Measurements from ENCODE around the gene SPAG6.

The SPAG6 gene

DNA sequence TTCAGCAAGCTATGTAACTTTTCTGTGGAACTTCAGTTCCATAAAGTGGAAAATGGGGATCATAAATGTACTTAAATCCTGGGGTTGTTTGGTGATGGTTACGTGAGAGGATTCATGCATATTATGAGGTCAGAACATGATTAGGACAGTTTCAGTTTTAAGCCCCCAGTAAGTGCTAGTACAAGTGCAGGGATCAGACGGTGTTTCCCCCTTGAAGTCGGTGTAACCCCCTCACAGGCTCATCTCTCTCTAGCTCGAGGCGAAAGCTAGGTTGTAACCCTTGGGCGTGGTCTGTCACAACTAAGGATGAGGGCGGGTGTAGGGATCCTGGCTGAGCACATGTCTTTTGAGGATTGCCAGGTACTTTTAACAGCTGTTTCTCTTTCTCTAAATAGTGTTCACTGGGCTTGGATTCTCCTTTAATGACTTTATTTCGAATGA lies 84.7 kb downstream of the SPAG6 start:
- peak in 1 of 2 donors; percentile 10 for DNase-seq (ENCODE audit: extremely low read depth in 1 of 2, low read depth in 1 of 2)

DNA sequence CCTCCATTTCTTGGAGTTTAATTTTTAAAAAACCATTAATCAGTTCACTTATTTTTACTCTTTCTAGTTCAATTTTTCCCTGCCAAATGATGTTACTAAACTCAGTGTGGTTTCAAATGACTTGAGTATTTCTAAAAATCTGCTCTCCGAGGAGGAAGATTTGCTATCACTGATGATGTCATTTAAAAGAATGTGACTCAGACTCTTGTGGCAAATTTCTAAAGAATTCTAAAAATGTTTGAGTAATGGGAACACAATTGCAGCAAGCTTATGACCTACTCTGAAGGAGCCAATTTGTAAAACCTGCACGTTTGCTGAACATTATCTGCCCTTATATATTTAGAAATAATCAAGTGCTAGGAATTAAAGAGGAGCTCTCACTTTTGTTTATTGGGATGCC lies 88.6 kb downstream of the SPAG6 start:
- no peak for DNase-seq (ENCODE audit: extremely low read depth in 1 of 2, low read depth in 1 of 2)

DNA sequence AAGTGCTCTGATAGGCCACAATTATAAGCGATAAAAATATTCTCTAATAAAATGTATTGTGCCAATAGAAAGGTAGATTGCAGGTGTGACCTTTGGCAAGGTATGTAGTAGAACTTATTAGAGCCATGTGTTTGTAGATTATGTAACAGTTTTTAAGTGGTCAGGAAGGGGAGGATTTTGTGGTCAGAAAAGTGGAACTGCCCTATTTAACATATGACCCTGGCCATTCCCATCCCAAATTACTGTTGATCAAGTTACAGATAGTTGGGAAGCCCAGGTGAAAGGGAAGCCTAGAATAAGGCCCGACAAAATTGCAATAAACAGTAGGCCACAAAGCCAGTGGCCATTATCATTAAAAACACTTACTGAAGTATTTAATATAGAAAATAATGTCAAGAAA lies 89.2 kb downstream of the SPAG6 start:
- DNase-seq (ENCODE audit: extremely low read depth in 1 of 2, low read depth in 1 of 2), result no peak

DNA sequence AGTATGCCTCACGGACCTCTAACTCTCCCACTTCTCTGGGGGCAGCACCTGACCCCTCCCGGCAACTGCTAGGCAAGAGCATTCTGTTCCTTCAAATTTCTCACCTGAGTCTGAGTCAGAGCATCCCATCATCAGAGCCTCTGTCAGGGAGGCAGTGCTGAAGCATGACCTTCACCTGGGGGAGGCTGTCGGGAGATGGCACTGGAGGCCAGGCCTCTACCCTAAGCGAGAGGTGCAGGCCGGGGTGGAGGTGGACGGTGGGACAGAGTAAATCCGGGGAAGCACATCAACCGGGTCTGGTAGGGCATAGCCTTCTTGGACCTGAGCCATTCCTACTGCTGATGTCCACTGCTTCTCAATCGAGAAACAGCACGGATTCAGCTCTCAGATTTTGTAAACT lies 90.4 kb downstream of the SPAG6 start:
- no peak for DNase-seq (ENCODE audit: extremely low read depth in 1 of 2, low read depth in 1 of 2)

DNA sequence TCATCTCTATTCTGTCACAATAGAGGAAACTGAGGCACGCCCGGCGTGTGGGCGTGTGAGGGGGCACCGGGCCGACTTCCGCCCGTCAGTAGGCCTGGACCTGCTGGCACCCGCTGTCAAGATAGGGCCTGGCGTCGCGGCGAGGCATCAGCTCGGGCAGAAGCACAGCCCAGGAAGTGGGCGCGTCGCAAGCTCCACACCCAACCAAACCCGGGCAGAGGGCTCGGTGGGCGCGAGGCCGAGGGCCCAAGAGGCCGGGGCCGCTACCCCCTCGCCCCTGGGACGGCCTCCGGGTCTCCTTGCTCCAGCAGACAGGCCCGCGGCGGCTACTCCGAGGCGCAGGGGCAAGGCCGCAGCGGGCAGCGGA lies 91.2 kb downstream of the SPAG6 start:
- DNase-seq (ENCODE audit: extremely low read depth in 1 of 2, low read depth in 1 of 2), result peak; percentile 12 to 20

DNA sequence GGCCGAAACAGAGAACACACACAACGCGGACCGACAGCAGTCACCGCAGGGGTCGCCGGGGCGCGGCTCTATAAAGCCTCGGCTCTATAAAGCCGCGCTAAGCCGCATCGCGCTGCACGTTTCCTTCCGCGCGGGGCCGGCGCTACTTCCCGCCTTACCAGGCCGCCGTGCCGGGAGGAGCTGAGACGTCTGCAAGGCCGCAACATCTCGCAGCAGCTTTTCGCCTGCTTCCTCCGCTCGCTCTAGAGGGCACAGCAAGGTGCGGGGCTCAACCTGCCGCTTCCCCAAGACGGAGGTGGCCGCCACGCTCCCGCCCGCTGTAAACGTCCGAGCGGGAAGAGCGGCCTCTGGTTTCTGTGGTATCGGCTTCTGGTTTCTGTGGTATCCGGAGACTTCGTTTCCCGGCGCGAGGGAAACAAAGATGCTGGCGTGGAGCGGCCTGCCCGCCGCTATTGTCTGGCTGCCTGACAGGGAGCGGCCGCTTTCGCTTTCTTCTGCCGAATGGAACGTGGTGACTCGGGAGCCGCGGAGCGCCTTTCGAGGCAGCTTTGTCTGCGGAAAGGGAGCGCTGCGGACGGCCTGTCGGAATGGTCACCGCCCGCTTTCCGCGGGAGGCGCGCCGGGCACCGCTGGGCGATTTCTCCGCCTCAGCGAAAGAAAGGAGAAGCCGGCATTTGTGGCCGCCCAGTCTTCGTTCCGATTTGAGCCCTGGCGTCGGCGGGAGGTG lies 91.8 kb downstream of the SPAG6 start:
- DNase-seq (ENCODE audit: extremely low read depth in 1 of 2, low read depth in 1 of 2), result peak; percentile 63 to 65

DNA sequence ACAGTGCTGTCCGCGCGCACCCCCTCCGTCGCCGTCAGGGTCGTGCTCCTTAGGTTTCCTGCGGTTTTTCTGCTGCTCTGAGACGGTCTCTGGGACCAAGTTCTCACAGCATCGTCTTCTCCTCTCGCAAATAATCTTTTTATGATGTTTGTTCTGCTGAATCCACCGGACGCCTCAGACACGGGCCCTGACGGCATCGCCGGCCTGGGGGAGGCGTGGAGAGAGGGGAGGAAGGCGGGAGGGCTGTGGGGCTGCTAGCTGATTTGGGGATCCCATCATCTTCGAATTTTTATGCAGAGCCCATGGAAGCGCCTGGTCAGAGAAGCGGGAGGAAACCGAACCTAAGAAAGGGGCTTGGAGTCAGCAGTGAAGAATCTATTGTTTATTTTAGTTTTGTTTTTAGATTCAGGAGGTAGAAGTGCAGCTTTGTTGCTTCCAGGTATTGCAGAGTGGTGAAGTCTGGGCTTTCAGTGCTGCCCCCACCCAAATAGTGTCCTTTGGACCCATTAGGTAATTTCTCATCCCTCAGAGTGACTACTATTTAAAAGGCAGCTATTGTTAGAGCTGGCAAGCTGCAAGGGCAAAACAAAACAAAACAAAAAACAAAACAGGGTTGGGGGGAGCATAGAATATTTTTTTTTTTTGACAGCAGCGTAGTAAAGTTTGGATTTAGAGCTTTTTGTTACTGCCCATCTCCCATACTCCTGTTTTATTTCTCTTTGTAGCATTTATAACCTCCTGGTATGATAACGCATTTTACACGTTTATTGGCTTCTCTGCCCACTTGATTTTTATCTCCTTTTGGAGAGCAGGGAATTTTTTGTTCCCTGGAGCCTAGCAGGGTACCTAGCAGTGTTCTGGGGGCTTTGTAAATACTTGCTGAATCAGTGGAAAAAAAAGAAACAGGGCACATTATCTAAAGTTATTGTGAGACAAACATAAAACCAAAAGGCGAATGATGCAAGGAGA lies 92.6 kb downstream of the SPAG6 start:
- DNase-seq (ENCODE audit: extremely low read depth in 1 of 2, low read depth in 1 of 2), result no peak

DNA sequence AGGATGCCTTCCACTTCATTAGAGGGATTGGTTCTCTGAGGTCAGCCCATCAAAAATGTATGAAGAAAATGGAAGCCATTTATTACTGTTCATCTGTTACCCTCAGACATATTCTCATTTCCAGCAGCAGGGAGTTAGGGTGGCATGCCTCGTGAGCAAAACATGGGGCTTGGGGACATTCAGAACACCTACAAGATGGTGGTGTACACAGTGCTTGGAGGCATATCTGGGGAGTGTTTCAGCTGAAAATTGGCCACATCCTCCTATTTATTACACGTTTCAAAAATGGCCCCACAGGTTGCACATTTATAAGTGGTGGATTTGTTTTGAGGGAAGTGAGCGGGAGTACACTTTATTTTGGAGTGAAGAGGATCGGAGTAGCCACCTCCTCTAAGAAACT lies 93.4 kb downstream of the SPAG6 start:
- DNase-seq (ENCODE audit: extremely low read depth in 1 of 2, low read depth in 1 of 2), result no peak

DNA sequence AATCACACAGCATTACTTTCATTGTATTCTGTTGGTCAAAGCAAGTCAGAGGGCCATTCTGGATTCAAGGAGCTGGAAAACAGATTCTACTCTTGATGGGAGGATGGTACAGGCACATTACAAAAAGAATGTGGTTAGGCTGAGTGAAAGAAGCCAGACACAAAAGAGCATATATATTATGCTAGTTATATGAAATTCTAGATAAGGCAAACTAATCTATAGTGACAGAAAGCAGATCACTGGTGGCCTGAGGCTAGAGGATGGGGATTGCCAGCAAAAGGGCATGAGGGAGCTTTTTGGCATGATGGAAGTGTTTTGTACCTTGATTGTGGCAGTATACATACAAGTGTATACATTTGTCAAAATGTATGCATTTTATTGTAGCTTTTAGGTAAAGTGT lies 96.8 kb downstream of the SPAG6 start:
- no peak for DNase-seq (ENCODE audit: extremely low read depth in 1 of 2, low read depth in 1 of 2)

DNA sequence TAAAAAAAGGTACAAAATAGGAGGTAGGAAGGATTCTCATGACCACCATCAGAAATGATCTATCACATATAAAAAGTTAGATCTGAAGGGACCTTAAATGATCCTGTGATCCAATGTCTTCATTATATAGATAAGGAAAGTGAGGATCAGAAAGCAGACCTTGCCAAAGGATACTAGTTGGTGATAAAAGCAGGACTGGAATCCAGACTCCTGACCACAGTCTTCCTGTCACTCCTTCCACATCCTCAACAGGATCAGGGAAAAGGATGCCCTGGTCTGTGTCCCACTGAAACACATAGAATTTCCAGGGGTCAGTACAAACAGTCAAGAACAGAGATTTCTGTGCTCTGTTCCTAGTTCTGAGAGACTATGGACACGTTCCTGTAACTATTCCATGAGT lies 97.2 kb downstream of the SPAG6 start:
- no peak for DNase-seq (ENCODE audit: extremely low read depth in 1 of 2, low read depth in 1 of 2)

DNA sequence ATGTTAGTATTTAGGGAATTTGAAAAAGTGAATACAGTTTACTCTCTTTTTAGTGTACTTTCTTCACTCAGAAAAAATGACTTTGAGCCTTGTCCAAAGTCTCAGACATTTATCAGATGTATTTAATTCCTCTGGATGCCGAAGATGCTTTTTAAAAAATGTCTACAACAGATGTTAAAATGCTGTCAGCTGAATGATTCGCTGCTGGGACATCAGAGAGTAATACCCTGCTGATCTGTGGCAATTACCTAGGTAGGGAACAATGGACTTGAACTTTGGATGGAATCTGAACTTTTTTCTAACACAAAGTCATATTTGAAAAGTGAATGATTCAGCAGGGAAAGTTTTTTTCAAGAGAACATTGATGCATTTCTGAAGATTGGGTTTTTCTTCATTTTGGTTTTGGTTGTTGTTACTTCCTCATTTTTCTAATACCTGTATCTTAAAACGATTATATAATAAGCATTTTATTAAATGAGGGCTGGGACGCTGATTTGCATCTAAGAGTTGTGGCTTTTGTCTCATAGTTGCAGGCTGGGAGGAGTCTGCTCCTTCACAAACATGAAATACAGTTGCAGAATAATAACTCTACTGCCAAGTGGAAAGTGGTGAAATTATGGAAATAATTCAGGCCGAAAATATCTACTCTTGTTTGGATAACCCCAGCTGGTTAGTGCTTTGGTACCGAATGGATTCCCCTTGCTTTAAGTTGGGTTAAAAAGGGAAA lies 98.0 kb downstream of the SPAG6 start:
- DNase-seq (ENCODE audit: extremely low read depth in 1 of 2, low read depth in 1 of 2), result no peak

DNA sequence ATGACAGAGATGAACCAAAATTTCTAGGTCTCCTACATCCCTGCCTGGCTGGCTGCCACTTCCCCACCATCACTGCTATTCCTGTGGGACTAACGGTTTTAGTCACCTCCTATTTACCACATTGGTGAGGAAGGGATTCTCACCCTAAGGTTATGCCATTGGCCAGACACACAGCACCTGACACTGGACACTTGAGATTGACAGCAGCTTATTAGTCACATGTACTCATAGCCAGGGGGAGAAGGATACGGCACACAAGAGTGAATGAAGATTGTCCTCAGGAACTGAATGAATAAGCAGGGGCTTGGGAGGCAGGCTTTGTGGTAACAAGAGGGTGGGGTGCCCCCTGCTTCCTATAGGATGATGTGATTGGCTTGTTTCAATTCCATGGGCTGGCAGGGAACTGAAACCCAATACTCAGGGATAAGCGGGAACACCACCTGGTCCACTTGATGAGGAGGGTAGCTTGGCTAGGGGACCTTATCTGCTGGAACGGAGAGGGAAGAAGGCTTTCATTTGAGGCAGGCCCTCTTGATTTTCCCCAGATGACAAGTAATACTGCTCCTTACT lies 99.0 kb downstream of the SPAG6 start:
- no peak for DNase-seq (ENCODE audit: extremely low read depth in 1 of 2, low read depth in 1 of 2)

DNA sequence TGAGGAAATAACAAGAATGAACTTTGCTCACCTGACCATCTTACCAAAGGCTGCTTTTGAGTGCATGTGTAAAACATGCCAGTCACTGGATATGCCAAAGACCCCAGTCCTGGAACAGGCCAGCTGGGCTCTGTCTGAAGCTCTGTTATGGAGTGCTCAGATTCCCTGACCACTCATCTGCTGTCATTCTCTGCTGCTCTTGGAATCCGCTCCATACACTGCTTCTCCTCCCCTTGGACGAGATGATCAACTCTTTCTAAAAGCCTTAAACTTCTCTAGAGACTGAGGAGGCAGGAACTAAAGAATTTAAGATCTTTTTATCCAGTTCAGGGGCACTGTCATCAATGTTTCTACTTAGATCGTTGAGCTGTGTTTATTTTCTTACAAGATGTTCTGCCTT lies 100.2 kb downstream of the SPAG6 start:
- DNase-seq (ENCODE audit: extremely low read depth in 1 of 2, low read depth in 1 of 2), result no peak

DNA sequence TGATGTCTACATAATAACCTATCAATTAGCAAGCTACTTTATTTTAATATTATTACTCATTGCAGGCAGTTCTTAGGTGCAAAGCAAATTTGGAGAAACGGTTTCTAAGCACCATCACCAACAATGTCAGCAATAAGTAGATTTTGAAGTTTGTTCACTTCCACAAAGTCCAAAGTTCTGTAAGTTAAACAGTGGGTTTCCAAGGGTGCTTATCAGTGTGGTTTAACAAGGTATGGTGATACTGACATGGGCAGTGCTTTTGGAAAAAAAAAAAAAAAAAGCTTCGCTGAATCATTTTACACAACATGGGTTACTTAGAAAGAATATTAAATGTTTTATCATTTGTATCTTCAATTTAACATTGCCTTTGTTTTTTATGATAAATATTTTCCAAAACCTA lies 101.8 kb downstream of the SPAG6 start:
- DNase-seq (ENCODE audit: extremely low read depth in 1 of 2, low read depth in 1 of 2), result no peak

DNA sequence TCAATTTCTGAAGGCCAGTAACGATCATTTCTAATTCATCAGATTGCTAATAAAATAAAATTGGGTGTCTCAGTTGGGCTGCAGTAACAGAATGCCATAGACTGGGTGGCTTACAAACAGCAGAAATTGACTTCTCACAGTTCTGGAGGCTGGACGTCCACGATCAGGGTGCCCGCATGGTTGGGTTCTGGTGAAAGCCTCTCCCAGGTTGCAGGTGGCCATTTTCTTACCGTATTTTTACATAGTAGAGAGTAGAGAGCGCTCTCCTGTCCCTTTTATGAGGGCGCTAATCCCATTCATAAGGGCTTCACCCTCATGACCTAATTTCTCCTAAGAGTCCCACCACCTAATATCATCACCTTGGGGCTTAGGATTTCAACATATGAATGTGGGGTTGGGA lies 106.0 kb downstream of the SPAG6 start:
- no peak for DNase-seq (ENCODE audit: extremely low read depth in 1 of 2, low read depth in 1 of 2)

DNA sequence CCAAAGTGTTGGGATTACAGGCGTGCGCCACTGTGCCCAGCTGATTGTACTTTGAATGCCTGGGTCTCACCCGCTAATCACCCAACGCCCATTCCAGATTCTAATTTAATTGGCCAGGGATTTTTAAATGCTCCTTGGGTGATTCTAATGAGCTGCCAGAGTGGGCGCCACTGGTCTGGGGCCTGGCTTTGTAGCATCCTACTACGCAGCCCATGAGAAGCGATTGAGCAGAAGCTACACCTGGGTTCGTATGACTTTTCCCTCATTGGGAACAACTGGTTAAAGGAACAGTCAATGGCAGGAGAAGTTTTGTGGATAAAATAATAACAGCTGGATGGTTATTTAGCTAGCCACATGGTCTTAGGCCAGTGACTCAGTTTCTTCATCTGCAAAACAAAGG lies 108.0 kb downstream of the SPAG6 start:
- no peak for DNase-seq (ENCODE audit: extremely low read depth in 1 of 2, low read depth in 1 of 2)

DNA sequence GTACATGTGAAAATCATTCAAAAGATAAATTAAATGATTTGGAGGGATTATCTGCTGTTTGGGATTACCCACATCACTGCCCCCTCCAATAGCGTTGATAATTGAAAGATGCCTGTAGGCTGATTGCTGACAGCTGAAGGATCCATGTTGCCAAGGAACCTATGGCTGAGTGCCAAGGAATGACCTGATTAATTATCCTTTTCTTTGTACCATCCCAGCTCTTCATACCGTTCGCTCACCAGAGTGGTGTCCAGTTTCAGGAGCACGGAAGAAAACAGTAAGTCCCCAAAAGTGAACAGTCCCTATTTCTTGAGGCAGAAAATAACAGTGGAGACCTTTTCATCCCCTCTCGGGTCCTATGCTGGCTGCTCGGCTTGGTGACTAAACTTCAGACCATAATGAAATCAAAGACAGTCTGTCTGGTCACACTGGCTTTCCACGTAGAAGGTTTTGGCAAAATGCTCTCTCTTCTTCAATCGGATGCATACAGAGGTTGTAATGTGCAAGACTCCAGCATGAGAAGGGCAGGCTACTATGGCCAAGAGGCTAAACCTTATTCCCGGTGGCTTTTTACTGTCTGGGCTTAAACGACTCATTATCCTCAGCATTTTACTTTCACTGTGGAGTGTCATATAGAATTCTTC lies 108.8 kb downstream of the SPAG6 start:
- DNase-seq (ENCODE audit: extremely low read depth in 1 of 2, low read depth in 1 of 2), result no peak

DNA sequence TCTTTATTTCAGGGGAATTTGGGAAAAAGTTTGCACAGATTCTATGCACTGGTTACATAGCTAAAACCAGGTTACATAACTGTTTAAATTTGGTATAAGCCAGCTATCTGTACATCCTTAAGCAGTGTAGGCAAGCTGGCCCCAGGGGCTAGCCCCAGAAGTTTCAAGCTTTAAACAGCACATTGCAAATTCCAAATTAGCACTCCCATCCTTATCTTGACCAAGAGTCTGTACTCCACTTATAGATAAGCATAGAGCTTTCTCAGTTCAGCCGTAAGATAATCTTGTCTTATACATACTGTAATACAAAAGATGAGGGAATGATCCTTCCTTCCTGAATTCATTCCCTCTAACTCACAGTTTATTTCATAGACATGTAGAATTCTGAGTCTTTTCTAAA lies 109.3 kb downstream of the SPAG6 start:
- DNase-seq (ENCODE audit: extremely low read depth in 1 of 2, low read depth in 1 of 2), result no peak

DNA sequence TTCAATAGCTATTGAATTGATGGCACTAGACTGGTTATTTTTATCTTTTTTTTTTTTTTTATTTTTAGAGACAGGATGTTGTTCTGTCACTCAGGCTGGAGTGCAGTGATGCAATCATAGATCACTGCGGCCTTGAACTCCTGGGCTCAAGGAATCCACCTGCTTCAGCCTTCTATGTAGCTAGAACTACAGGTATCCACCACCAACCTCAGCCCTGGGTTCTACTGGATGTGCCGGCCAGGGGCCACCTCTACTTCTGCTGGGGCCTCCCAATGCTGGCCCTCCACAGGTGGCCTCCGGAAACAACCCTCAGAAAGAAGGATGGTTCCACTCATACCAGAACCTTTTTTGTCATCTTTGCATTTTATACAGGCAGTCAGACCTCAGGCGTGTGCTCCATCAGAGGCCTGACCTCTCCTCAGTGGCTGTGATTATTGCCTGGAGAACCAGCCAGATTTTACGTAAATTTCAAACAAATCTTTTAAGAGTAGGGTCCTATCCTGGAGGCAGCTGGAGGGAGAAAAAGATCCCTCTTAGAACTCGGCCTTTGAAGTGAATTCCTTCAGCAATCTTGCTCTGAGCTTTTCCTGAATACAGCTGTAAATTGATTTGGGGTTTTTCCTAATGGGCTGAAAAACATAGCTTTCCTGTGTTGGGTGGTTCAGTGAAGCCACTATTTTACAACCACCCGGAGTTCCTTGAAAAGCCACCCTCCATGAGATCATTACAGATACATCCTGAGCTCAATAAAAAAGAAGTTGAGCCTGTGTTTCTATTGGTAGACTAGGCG lies 110.0 kb downstream of the SPAG6 start:
- no peak for DNase-seq (ENCODE audit: extremely low read depth in 1 of 2, low read depth in 1 of 2)

DNA sequence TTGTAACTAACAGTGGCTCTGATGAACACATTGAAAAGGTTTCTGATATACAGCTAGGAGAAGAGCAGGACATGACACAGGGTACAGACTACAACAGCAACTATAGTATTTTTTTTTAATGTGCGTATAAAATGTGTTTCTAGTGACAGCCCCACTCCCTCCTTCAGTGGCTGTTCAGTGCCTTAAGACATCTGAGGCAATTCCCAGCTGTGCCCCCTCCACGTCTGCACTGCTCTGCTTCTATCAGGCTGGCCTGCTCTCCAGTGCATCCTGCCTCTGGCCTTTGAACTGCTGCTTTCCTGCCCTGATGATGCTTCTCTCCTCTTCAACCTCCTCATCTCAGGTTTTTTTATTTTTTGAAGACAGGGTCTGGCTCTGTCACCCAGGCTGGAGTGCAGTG lies 111.2 kb downstream of the SPAG6 start:
- no peak for DNase-seq (ENCODE audit: extremely low read depth in 1 of 2, low read depth in 1 of 2)
